Gastrocnemius medialis (tissue), 4 donors: ENCODE results near the gene SEPTIN12.

Source experiments
- POLR2A ChIP-seq, 2 donors: fragments of 450-650 bp; IDR thresholded peaks; one replicate each; pipeline ENCODE4 v1.6.1; 2017; ENCODE audit warnings: antibody characterized with exemption in 2 of 2, mild to moderate bottlenecking in 2 of 2, moderate library complexity in 2 of 2
- TF ChIP-seq, protein P1 (sequence below), 5 experiments: fragments of 450-650 bp in 3 of 5; fragments of 200-600 bp in 2 of 5; sonication (generic) in 2 of 5; IDR thresholded peaks in 4 of 5; conservative IDR thresholded peaks in 1 of 5; 1 replicate in 4 of 5; 2 replicates in 1 of 5; pipeline ENCODE4 v1.5.1; 2016 to 2019; ENCODE audit warnings: antibody characterized with exemption in 5 of 5, mild to moderate bottlenecking in 3 of 5, moderate library complexity in 3 of 5

DNA sequence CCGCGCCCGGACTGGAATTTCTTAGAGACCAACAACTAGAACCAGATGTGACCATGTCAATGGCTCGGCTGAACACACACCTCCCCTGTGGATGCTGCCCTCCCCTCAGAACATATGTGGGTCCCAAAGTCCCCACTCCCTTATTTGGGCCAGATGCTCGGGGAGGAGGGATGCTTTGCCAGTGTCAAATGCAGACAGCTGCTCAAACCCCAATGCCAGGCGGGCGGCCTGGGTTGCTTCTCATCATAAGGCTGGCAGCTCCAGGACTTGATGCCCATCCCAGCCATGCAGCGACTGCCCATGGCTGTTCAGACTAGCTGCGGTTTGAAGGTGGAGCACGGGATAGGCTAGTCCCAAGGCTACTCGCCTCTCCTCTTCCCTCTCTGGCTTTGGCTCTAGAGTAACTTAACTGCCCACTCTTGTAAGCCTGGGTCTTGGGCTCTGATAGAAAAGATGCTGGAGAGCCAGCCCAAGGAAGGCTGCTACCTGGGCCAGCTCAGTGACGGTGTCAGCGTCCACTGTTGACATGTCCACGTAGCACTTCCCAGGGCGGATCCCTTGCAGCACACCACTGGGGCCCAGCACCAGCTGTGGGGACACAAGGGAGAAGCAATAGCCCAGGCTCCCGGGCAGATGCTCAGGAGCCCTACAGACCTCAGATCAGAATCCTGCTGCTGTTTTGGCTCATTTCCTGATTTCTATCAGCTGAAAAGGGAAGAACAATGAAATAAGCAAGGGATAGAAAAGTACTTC, 25.3 kb upstream of the SEPTIN12 start:
- TF ChIP-seq, protein P1, sequence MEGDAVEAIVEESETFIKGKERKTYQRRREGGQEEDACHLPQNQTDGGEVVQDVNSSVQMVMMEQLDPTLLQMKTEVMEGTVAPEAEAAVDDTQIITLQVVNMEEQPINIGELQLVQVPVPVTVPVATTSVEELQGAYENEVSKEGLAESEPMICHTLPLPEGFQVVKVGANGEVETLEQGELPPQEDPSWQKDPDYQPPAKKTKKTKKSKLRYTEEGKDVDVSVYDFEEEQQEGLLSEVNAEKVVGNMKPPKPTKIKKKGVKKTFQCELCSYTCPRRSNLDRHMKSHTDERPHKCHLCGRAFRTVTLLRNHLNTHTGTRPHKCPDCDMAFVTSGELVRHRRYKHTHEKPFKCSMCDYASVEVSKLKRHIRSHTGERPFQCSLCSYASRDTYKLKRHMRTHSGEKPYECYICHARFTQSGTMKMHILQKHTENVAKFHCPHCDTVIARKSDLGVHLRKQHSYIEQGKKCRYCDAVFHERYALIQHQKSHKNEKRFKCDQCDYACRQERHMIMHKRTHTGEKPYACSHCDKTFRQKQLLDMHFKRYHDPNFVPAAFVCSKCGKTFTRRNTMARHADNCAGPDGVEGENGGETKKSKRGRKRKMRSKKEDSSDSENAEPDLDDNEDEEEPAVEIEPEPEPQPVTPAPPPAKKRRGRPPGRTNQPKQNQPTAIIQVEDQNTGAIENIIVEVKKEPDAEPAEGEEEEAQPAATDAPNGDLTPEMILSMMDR (IDR thresholded peaks at IDR 0.05 in 4 of 5, conservative IDR thresholded peaks at IDR 0.05 in 1 of 5) = no peak
- no peak for TF ChIP-seq POLR2A (IDR thresholded peaks at IDR 0.05)
